Measurements from ENCODE around the gene RAD51AP1.
A peak's percentile ranks its signal among the peaks of the same experiment; 100 is the strongest.

Gene RAD51AP1

GRCh38 chr12:4603421-4603820 lies 64.7 kb downstream of the RAD51AP1 start:
- no peak for DNase-seq

- DNase-seq, result no peak
Measured at GRCh38 chr12:4603946-4604345, 65.3 kb downstream of the RAD51AP1 start.

GRCh38 chr12:4604684-4605193 lies 66.0 kb downstream of the RAD51AP1 start:
- DNase-seq, result peak; percentile 56 to 83 (median 62)

GRCh38 chr12:4607056-4607455 lies 68.4 kb downstream of the RAD51AP1 start:
- no peak for DNase-seq

GRCh38 chr12:4609071-4609470 lies 70.4 kb downstream of the RAD51AP1 start:
- no peak for DNase-seq

Measured in stimulated activated naive CD4-positive, alpha-beta T cell (primary cell).